B cell (primary cell): ENCODE data around the gene FARP1. TPM values are rescaled to one million over a fixed set of nuclear protein-coding genes. Genes with fewer than 3 reads are reported as not detected.
A peak's percentile ranks its signal among the peaks of the same experiment; 100 is the strongest.

Source experiments
- ATAC-seq: fragments of 200-7000 bp; cut with Tn5 transposase; one replicate; pipeline ENCODE4 v1.10.0; 2021; ENCODE audit warnings: low read depth, mild to moderate bottlenecking, moderate number of reproducible peaks, moderate library complexity
- CTCF ChIA-PET: fragments of 350-600 bp; sonication (Branson Sonifier 250); formaldehyde crosslinking; loops from one replicate; lab custom pipeline; 2021; ENCODE audit warnings: antibody characterized with exemption, inconsistent platforms; lab: Charles Lee
- POLR2A ChIA-PET: fragments of 350-600 bp; sonication (Branson Sonifier 250); formaldehyde crosslinking; loops from one replicate; lab custom pipeline; 2021; ENCODE audit warnings: antibody characterized with exemption; lab: Charles Lee
- DNase-seq: peaks from one replicate; pipeline ENCODE4 v3.0.0; 2013
- H2AFZ ChIP-seq: 2 replicates; pipeline ENCODE4 v1.6.1; 2012; ENCODE audit warnings: mild to moderate bottlenecking, low read depth, low read length; ENCODE audit not compliant: insufficient read depth, poor library complexity, severe bottlenecking
- H3K27ac ChIP-seq, 2 donors: 1 replicate in 1 of 2; 2 replicates in 1 of 2; pipeline ENCODE4 v1.5.1; 2012 to 2013; ENCODE audit warnings: low read length in 2 of 2, mild to moderate bottlenecking in 2 of 2, moderate library complexity in 1 of 2
- H3K27me3 ChIP-seq, 4 experiments: fragments of 200-600 bp in 1 of 4; sonication (generic) in 1 of 4; replicated peaks in 1 of 4; 1 replicate in 2 of 4; 2 replicates in 2 of 4; pipeline versions ENCODE4 v1.6.1 to v1.7.0; 2013 to 2016; ENCODE audit warnings: low read length in 3 of 4, mild to moderate bottlenecking in 2 of 4, mixed read lengths in 1 of 4, moderate library complexity in 1 of 4; ENCODE audit not compliant: insufficient read depth in 4 of 4, control insufficient read depth in 3 of 4; ENCODE audit errors: control extremely low read depth in 1 of 4
- H3K36me3 ChIP-seq, 2 experiments: replicated peaks in 1 of 2; 1 replicate in 1 of 2; 2 replicates in 1 of 2; pipeline versions ENCODE4 v1.6.1 to v1.7.1; 2013; ENCODE audit warnings: low read length in 1 of 2; ENCODE audit not compliant: insufficient read depth in 2 of 2, control insufficient read depth in 1 of 2; ENCODE audit errors: control extremely low read depth in 1 of 2, extremely low read depth in 1 of 2
- H3K4me1 ChIP-seq, 2 donors: fragments of 200-600 bp in 1 of 2; sonication (generic) in 1 of 2; 1 replicate in 1 of 2; 2 replicates in 1 of 2; pipeline versions ENCODE4 v1.5.1 to v1.6.1; 2013 to 2017; ENCODE audit warnings: low read length in 2 of 2; ENCODE audit not compliant: control insufficient read depth in 2 of 2, insufficient read depth in 2 of 2
- H3K4me2 ChIP-seq: replicated peaks from 2 replicates; pipeline ENCODE3; 2012; ENCODE audit warnings: mild to moderate bottlenecking, low read depth, low read length; ENCODE audit not compliant: poor library complexity, severe bottlenecking
- H3K4me3 ChIP-seq, 5 experiments: fragments of 200-600 bp in 1 of 5; sonication (generic) in 1 of 5; 1 replicate in 3 of 5; 2 replicates in 2 of 5; pipeline versions ENCODE4 v1.5.1 to v1.7.0; 2011 to 2016; ENCODE audit warnings: low read length in 4 of 5, mild to moderate bottlenecking in 4 of 5, low read depth in 2 of 5, control low read depth in 1 of 5, moderate library complexity in 1 of 5; ENCODE audit not compliant: insufficient read depth in 1 of 5; ENCODE audit errors: control extremely low read depth in 1 of 5, extremely low read depth in 1 of 5
- H3K79me2 ChIP-seq: fragments of 200-600 bp; sonication (generic); one replicate; pipeline ENCODE4 v1.6.0; 2016; ENCODE audit warnings: low read length; ENCODE audit not compliant: control insufficient read depth, insufficient read depth
- H3K9ac ChIP-seq: fragments of 200-600 bp; sonication (generic); 2 replicates; pipeline ENCODE4 v1.6.1; 2017; ENCODE audit warnings: mild to moderate bottlenecking, low read length, moderate library complexity
- H3K9me3 ChIP-seq, 3 donors: one replicate each; pipeline versions ENCODE4 v1.6.1 to v1.7.1; 2013; ENCODE audit warnings: low read length in 2 of 3; ENCODE audit not compliant: control insufficient read depth in 2 of 3, insufficient read depth in 1 of 3; ENCODE audit errors: control extremely low read depth in 1 of 3
- H4K20me1 ChIP-seq: 2 replicates; pipeline ENCODE4 v1.6.0; 2012; ENCODE audit warnings: mild to moderate bottlenecking, low read length; ENCODE audit not compliant: insufficient read depth, control insufficient read depth, poor library complexity, severe bottlenecking
- H3K27ac Mint-ChIP-seq: one replicate; pipeline ENCODE4 v1.8.0; 2021; ENCODE audit warnings: mixed read lengths
- H3K27me3 Mint-ChIP-seq: one replicate; pipeline ENCODE4 v1.8.0; 2021; ENCODE audit warnings: mixed read lengths
- H3K4me1 Mint-ChIP-seq: one replicate; pipeline ENCODE4 v1.8.0; 2021; ENCODE audit warnings: mixed read lengths
- H3K4me3 Mint-ChIP-seq: one replicate; pipeline ENCODE4 v1.8.0; 2021; ENCODE audit warnings: mixed read lengths
- H3K9me3 Mint-ChIP-seq: one replicate; pipeline ENCODE4 v1.8.0; 2022; ENCODE audit warnings: mixed read lengths; ENCODE audit not compliant: insufficient read depth
- CTCF ChIP-seq: fragments of 200-600 bp; IDR thresholded peaks from one replicate; pipeline ENCODE4 v1.8.0; 2022; ENCODE audit warnings: antibody characterized with exemption, mild to moderate bottlenecking
- EZH2 ChIP-seq: IDR thresholded peaks from 2 replicates; pipeline ENCODE4 v1.6.1; 2012; ENCODE audit warnings: borderline replicate concordance, low read depth, mild to moderate bottlenecking, moderate library complexity, low read length; ENCODE audit not compliant: insufficient read depth, poor library complexity, severe bottlenecking
- WGBS: methylation state at CpG from one replicate; pipeline ENCODE4 v1.1.5; 2013; ENCODE audit warnings: missing lambda C conversion rate; ENCODE audit not compliant: insufficient coverage; 5-methylcytosine and 5-hydroxymethylcytosine counted together
- intact Hi-C: fragments of 100-400 bp; cut with micrococcal nuclease; formaldehyde crosslinking; loops from one replicate; pipeline ENCODE4 v1.10.0; 2022
- polyA plus RNA-seq: library from polyadenylated mRNA; depleted of rRNA; stranded (reverse); fragments of >200 nt; gene quantifications from 2 replicates; pipeline ENCODE4 v1.2.3, GENCODE V29; 2012
- total RNA-seq, 2 donors: library from RNA; stranded (reverse); fragments of 120-200 nt in 1 of 2; gene quantifications; 1 replicate in 1 of 2; 2 replicates in 1 of 2; pipeline versions ENCODE4 v1.2.3 to v1.2.4, GENCODE V29; 2013 to 2022

FARP1 gene
- total and polyA plus RNA-seq, 2 donors (not counting 1 experiment from before 2014, with no cell fraction given) = 0.15 to 1.5 TPM

- no peak overlapping the region for H3K4me3 Mint-ChIP-seq
- no peaks in the 10 kb centered on the region for H3K27me3 ChIP-seq
- no peaks in the 10 kb centered on the region for H3K9me3 ChIP-seq
- H3K9me3 Mint-ChIP-seq = no peaks in the 10 kb centered on the region
- intact Hi-C loops = loop anchor here (10.0 kb wide), 1 partner anchor 126 kb away; the partner anchor contains the start of gene STK24
- H3K4me3 ChIP-seq = no peak overlapping the region
- peaks cover 11% of the 10 kb centered on the region for H3K4me1 Mint-ChIP-seq
- 94% methylated on average over 12 of the region's 16 CpGs for WGBS
- no peaks in the 10 kb centered on the region for H3K27me3 Mint-ChIP-seq
- ChIA-PET POLR2A (no interaction called here), CTCF (interaction anchor here (0.6 to 3.1 kb wide), 3 partner anchors 37 to 224 kb away, joined by 3 to 23 read pairs (median 5); no protein-coding TSS in a partner anchor)
- peaks cover 5% of the 10 kb centered on the region for H4K20me1 ChIP-seq
- peak overlapping the region; percentile 6 for H3K27ac Mint-ChIP-seq
- H3K4me2 ChIP-seq = no peak overlapping the region
- H2AFZ ChIP-seq = no peak overlapping the region
- peaks cover 0 to 39% of the 10 kb centered on the region in 2 experiments for H3K36me3 ChIP-seq
- DNase-seq (no peak), ATAC-seq (no peak)
- H3K4me1 ChIP-seq = peaks cover 9 to 12% of the 10 kb centered on the region in 2 donors
- H3K9ac ChIP-seq = no peak overlapping the region
- no peak overlapping the region for H3K27ac ChIP-seq
- no peak for TF ChIP-seq EZH2
- no peak for TF ChIP-seq CTCF
- H3K79me2 ChIP-seq = no peaks in the 10 kb centered on the region
Observed at GRCh38 chr13:98449273-98449672, 306.4 kb downstream of the FARP1 start.

GRCh38 chr13:98450026-98450425 is 307.1 kb downstream of the FARP1 start:
- Mint-ChIP-seq H3K27ac (no peak overlapping the region), H3K27me3 (no peaks in the 10 kb centered on the region), H3K4me1 (peaks cover 11% of the 10 kb centered on the region), H3K4me3 (no peak overlapping the region), H3K9me3 (no peaks in the 10 kb centered on the region)
- WGBS = 80% methylated on average over 1 of the region's 1 CpG
- ChIA-PET POLR2A (no interaction called here), CTCF (interaction anchor here (0.6 to 3.1 kb wide), 5 partner anchors 9 to 223 kb away, joined by 3 to 23 read pairs (median 5); no protein-coding TSS in a partner anchor)
- intact Hi-C loops = no loop called here
- Histone ChIP-seq H3K36me3 (peaks cover 0 to 46% of the 10 kb centered on the region in 2 experiments), H2AFZ (no peak overlapping the region), H3K4me2 (no peak overlapping the region), H3K27ac (peak overlapping the region in 1 of 2 donors; percentile 30), H3K9ac (no peak overlapping the region), H3K4me3 (no peak overlapping the region), H3K9me3 (no peaks in the 10 kb centered on the region), H3K79me2 (no peaks in the 10 kb centered on the region), H4K20me1 (peaks cover 5% of the 10 kb centered on the region), H3K27me3 (no peaks in the 10 kb centered on the region), H3K4me1 (peaks cover 8 to 10% of the 10 kb centered on the region in 2 donors)
- DNase-seq (no peak), ATAC-seq (no peak)
- TF ChIP-seq CTCF = no peak
- no peak for TF ChIP-seq EZH2
